ENCODE results near the gene ALDH1A3. TPM values are rescaled to one million over a fixed set of nuclear protein-coding genes. Genes with fewer than 3 reads are reported as not detected.

ALDH1A3 gene
- total RNA-seq, 1 donor from 2014 or later = 62.9 TPM

- no peaks in the 10 kb centered on the region for H3K27me3 ChIP-seq
- no peak overlapping the region for H3K4me3 ChIP-seq
Observed at GRCh38 chr15:100951965-100952364, 72.3 kb downstream of the ALDH1A3 start.

GRCh38 chr15:100952566-100952965 is 72.9 kb downstream of the ALDH1A3 start:
- H3K4me3 ChIP-seq = no peak overlapping the region
- H3K9me3 ChIP-seq = no peaks in the 10 kb centered on the region
- H3K36me3 ChIP-seq = no peaks in the 10 kb centered on the region
- H3K4me1 ChIP-seq = no peaks in the 10 kb centered on the region
- DNase-seq (ENCODE audit: extremely low spot score in 2 of 2) = peak in 1 of 2 donors; percentile 7
- TF ChIP-seq POLR2AphosphoS5 (IDR thresholded peaks at IDR 0.05; ENCODE audit: insufficient read depth in 1 of 2, low read depth in 1 of 2) (no peak), CTCF (IDR thresholded peaks at IDR 0.05) (no peak), POLR2A (IDR thresholded peaks at IDR 0.05) (no peak)
- H3K27me3 ChIP-seq = no peaks in the 10 kb centered on the region
- intact Hi-C loops (cut with DNase I) = no loop called here
- no peak overlapping the region for H3K27ac ChIP-seq

More at GRCh38 chr15:100951965-100952364, 72.3 kb downstream of the ALDH1A3 start:
- TF ChIP-seq POLR2A (IDR thresholded peaks at IDR 0.05) = no peak
- TF ChIP-seq POLR2AphosphoS5 (IDR thresholded peaks at IDR 0.05; ENCODE audit: insufficient read depth in 1 of 2, low read depth in 1 of 2) = no peak
- DNase-seq (ENCODE audit: extremely low spot score in 2 of 2) = no peak
- H3K9me3 ChIP-seq = no peaks in the 10 kb centered on the region
- H3K36me3 ChIP-seq = no peaks in the 10 kb centered on the region
- H3K27ac ChIP-seq = no peak overlapping the region
- intact Hi-C loops (cut with DNase I) = no loop called here
- H3K4me1 ChIP-seq = no peaks in the 10 kb centered on the region

GRCh38 chr15:100958326-100959065 is 78.9 kb downstream of the ALDH1A3 start:
- no peak for DNase-seq (ENCODE audit: extremely low spot score in 2 of 2)
- TF ChIP-seq CTCF (IDR thresholded peaks at IDR 0.05) (no peak), POLR2A (IDR thresholded peaks at IDR 0.05) (no peak), POLR2AphosphoS5 (IDR thresholded peaks at IDR 0.05; ENCODE audit: insufficient read depth in 1 of 2, low read depth in 1 of 2) (no peak)
- intact Hi-C loops (cut with DNase I) = no loop called here
- no peaks in the 10 kb centered on the region for H3K36me3 ChIP-seq
- no peaks in the 10 kb centered on the region for H3K27me3 ChIP-seq
- H3K27ac ChIP-seq = peak overlapping the region; percentile 23
- H3K4me1 ChIP-seq = peaks cover 16% of the 10 kb centered on the region
- no peak overlapping the region for H3K4me3 ChIP-seq
- H3K9me3 ChIP-seq = no peaks in the 10 kb centered on the region

DNA sequence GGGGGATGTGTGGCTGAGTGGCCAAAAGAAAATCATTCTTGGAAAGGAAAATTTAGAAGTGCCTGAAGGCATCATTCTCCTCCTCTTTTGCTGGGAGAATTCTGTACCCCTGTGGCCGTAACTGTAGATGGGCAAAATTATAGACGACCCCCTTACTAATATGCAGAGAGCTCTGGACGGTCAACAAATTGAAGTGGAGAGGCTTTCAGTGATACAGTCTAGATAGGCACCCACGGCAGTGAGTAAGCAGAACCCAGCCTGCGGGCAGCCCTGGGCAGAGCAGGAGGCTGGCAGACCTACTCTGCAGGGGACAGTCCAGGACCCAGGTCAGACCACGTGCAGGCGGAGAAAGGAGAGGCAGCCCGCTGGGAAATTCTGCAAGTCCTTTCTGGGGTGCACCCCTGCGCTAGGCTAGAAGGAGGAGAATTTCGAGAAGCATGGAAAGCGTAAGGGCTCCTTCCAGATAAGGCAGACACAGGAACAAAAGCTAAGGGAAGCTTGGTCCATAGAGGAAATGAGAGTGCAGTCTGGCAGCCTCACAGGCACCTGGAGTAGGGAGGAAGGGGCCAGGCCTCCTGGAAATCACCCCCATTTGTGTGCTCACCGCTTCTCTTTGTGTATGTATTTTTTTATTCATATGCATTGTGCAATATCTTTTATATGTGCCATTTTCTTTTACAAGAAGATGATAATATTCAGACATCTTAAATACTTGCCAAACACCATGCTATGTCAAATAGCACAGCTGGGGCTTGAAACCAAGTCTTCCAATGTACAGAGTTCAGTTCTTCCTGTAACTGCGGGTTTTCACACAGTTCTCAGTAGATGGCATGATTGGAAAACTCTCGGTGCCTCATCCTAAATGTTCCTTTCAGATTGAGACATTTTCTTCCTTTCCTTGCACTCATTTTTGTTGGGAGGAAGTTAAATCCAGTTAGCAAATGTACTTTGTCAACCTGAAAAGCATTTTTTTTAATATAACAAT is 79.7 kb downstream of the ALDH1A3 start:
- DNase-seq (ENCODE audit: extremely low spot score in 2 of 2) = no peak
- Histone ChIP-seq H3K4me3 (no peak overlapping the region), H3K9me3 (no peaks in the 10 kb centered on the region), H3K27ac (peak overlapping the region; percentile 23), H3K4me1 (peaks cover 16% of the 10 kb centered on the region), H3K36me3 (no peaks in the 10 kb centered on the region), H3K27me3 (no peaks in the 10 kb centered on the region)
- intact Hi-C loops (cut with DNase I) = no loop called here
- TF ChIP-seq POLR2A (IDR thresholded peaks at IDR 0.05) (no peak), POLR2AphosphoS5 (IDR thresholded peaks at IDR 0.05; ENCODE audit: insufficient read depth in 1 of 2, low read depth in 1 of 2) (no peak), CTCF (IDR thresholded peaks at IDR 0.05) (no peak)

Small RNA genes within 50 kb of the gene (small RNA-seq; reads per million reads assigned to genes)
- not detected for gene AC015712.3

Other genes starting within 250 kb of the ALDH1A3 start
- gene LRRK1, start 39.5 kb downstream of the ALDH1A3 start, total RNA-seq = 21.1 TPM